SK-N-SH (cell line): ENCODE measurements around the gene ASIC2. TPM values are rescaled to one million over a fixed set of nuclear protein-coding genes. Genes with fewer than 3 reads are reported as not detected.

Experiments used
- CTCF ChIA-PET: fragments of 300-600, 350-600 bp; formaldehyde crosslinking; extraction: SDS; loops from one replicate; lab custom pipeline; 2021; lab: Yijun Ruan, JAX
- POLR2A ChIA-PET: fragments of 350-600 bp; sonication (Branson Sonifier 250); formaldehyde crosslinking; extraction: SDS; loops from one replicate; lab custom pipeline; 2020; ENCODE audit warnings: antibody characterized with exemption, inconsistent platforms; lab: Yijun Ruan, JAX
- DNase-seq: peaks from one replicate; pipeline ENCODE4 v3.0.0; 2012
- H2AFZ ChIP-seq: fragments of 200-600 bp; sonication (generic); 2 replicates; pipeline ENCODE4 v1.8.1; 2016; ENCODE audit warnings: antibody characterized with exemption, mild to moderate bottlenecking, low read depth
- H3F3A ChIP-seq: fragments of 200-600 bp; sonication (generic); replicated peaks from 2 replicates; pipeline ENCODE3; 2016; ENCODE audit warnings: antibody characterized with exemption, mild to moderate bottlenecking; ENCODE audit not compliant: insufficient read depth
- H3K27ac ChIP-seq, 2 experiments: fragments of 200-500 bp in 1 of 2; fragments of 200-600 bp in 1 of 2; sonication (Bioruptor generic) in 1 of 2; sonication (generic), shearing (Covaris generic) in 1 of 2; 2 replicates each; pipeline versions ENCODE4 v1.5.1 to v1.6.1; 2014 to 2016; ENCODE audit warnings: low read depth in 2 of 2, inconsistent platforms in 1 of 2, low read length in 1 of 2, mild to moderate bottlenecking in 1 of 2, mixed read lengths in 1 of 2
- H3K27me3 ChIP-seq: fragments of 200-600 bp; sonication (generic), shearing (Covaris generic); 2 replicates; pipeline ENCODE4 v1.6.1; 2016; ENCODE audit warnings: mixed run types; ENCODE audit not compliant: insufficient read depth
- H3K36me3 ChIP-seq, 2 experiments: fragments of 200-500 bp in 1 of 2; fragments of 200-600 bp in 1 of 2; sonication (Bioruptor generic) in 1 of 2; sonication (generic) in 1 of 2; replicated peaks in 1 of 2; 2 replicates each; pipeline versions ENCODE3 to v1.5.1; 2014 to 2016; ENCODE audit warnings: low read length in 1 of 2, mild to moderate bottlenecking in 1 of 2; ENCODE audit not compliant: insufficient read depth in 2 of 2, control insufficient read depth in 1 of 2
- H3K4me1 ChIP-seq, 2 experiments: fragments of 200-500 bp in 1 of 2; fragments of 200-600 bp in 1 of 2; sonication (Bioruptor generic) in 1 of 2; sonication (generic), shearing (Covaris generic) in 1 of 2; 2 replicates each; pipeline versions ENCODE4 v1.5.1 to v1.6.1; 2014 to 2016; ENCODE audit warnings: low read depth in 1 of 2, low read length in 1 of 2, mixed run types in 1 of 2; ENCODE audit not compliant: insufficient read depth in 2 of 2, control insufficient read depth in 1 of 2
- H3K4me2 ChIP-seq: fragments of 200-600 bp; sonication (generic), shearing (Covaris generic); 2 replicates; pipeline ENCODE4 v1.6.1; 2017; ENCODE audit warnings: mixed run types
- H3K4me3 ChIP-seq, 2 experiments: fragments of 200-500 bp in 1 of 2; fragments of 200-600 bp in 1 of 2; sonication (Bioruptor generic) in 1 of 2; sonication (generic), shearing (Covaris generic) in 1 of 2; 2 replicates each; pipeline versions ENCODE4 v1.5.1 to v1.8.1; 2014 to 2016; ENCODE audit warnings: low read depth in 2 of 2, inconsistent platforms in 1 of 2, low read length in 1 of 2, mild to moderate bottlenecking in 1 of 2, mixed read lengths in 1 of 2, moderate library complexity in 1 of 2
- H3K79me2 ChIP-seq: fragments of 200-600 bp; sonication (generic); 2 replicates; pipeline ENCODE4 v1.8.1; 2017; ENCODE audit warnings: mild to moderate bottlenecking; ENCODE audit not compliant: insufficient read depth
- H3K9ac ChIP-seq: fragments of 200-600 bp; sonication (generic); 2 replicates; pipeline ENCODE4 v1.6.1; 2017; ENCODE audit warnings: mixed run types
- H3K9me2 ChIP-seq: fragments of 200-600 bp; sonication (generic); 2 replicates; pipeline ENCODE4 v1.6.1; 2017; ENCODE audit warnings: mixed run types
- H3K9me3 ChIP-seq: fragments of 200-600 bp; sonication (generic); 2 replicates; pipeline ENCODE4 v1.6.1; 2017; ENCODE audit warnings: mixed run types, mild to moderate bottlenecking, moderate library complexity
- H4K20me1 ChIP-seq: fragments of 200-600 bp; sonication (generic); 2 replicates; pipeline ENCODE4 v1.6.1; 2017; ENCODE audit warnings: mild to moderate bottlenecking, mixed run types; ENCODE audit not compliant: insufficient read depth
- ELF1 ChIP-seq: IDR thresholded peaks from 2 replicates; pipeline ENCODE4 v1.4.0; 2012
- EZH2phosphoT487 ChIP-seq: fragments of 200-600 bp; sonication (generic); IDR thresholded peaks from 2 replicates; pipeline ENCODE4 v1.6.1; 2017; ENCODE audit warnings: low read depth, mixed run types, mild to moderate bottlenecking, antibody characterized with exemption, moderate library complexity, borderline replicate concordance
- FOXM1 ChIP-seq: IDR thresholded peaks from 2 replicates; pipeline ENCODE4 v1.4.0; 2012; ENCODE audit warnings: low read depth, mild to moderate bottlenecking
- MXI1 ChIP-seq: IDR thresholded peaks from 2 replicates; pipeline ENCODE4 v1.6.1; 2012; ENCODE audit warnings: mild to moderate bottlenecking, low read depth, low read length, improper control_type of control experiment
- POLR2AphosphoS5 ChIP-seq: IDR thresholded peaks from 2 replicates; pipeline ENCODE4 v1.6.1; 2012; ENCODE audit warnings: low read depth, low read length
- RCOR1 ChIP-seq: fragments of 150-350 bp; IDR thresholded peaks from 2 replicates; pipeline ENCODE4 v1.6.1; 2017; ENCODE audit warnings: antibody characterized with exemption, low read length
- RFX5 ChIP-seq: IDR thresholded peaks from 2 replicates; pipeline ENCODE4 v1.6.1; 2012; ENCODE audit warnings: mild to moderate bottlenecking, improper control_type of control experiment, low read length
- RXRA ChIP-seq: IDR thresholded peaks from 2 replicates; pipeline ENCODE4 v1.4.0; 2012; ENCODE audit warnings: low read depth, mild to moderate bottlenecking, borderline replicate concordance
- SMC3 ChIP-seq: IDR thresholded peaks from 2 replicates; pipeline ENCODE4 v1.6.1; 2012; ENCODE audit warnings: low read depth, low read length, improper control_type of control experiment
- TAF1 ChIP-seq: IDR thresholded peaks from 2 replicates; pipeline ENCODE4 v1.6.1; 2012; ENCODE audit warnings: low read depth, mild to moderate bottlenecking, low read length, moderate library complexity, borderline replicate concordance
- TEAD4 ChIP-seq: IDR thresholded peaks from 2 replicates; pipeline ENCODE4 v1.4.0; 2012; ENCODE audit warnings: mild to moderate bottlenecking, borderline replicate concordance; ENCODE audit not compliant: insufficient read depth
- USF1 ChIP-seq: IDR thresholded peaks from 2 replicates; pipeline ENCODE4 v1.4.0; 2012; ENCODE audit warnings: low read depth, borderline replicate concordance
- YY1 ChIP-seq: IDR thresholded peaks from 2 replicates; pipeline ENCODE4 v1.4.0; 2012; ENCODE audit warnings: low read depth, mild to moderate bottlenecking
- WGBS: methylation state at CpG from one replicate; pipeline ENCODE4 v1.1.6; 2017; ENCODE audit warnings: low lambda C conversion rate; 5-methylcytosine and 5-hydroxymethylcytosine counted together
- polyA plus RNA-seq, 3 experiments: library from polyadenylated mRNA; depleted of rRNA; stranded (reverse); fragments of >200 nt; gene quantifications; 2 replicates each; pipeline ENCODE4 v1.2.3, GENCODE V29; 2012
- TF ChIP-seq, protein P1 (sequence below): IDR thresholded peaks from 2 replicates; pipeline ENCODE4 v1.4.0; 2012; ENCODE audit warnings: low read depth, borderline replicate concordance

Gene ASIC2
- polyA plus RNA-seq, 1 of the 3 experiments (the other 2 are of a cell fraction): 0.08 TPM

DNA sequence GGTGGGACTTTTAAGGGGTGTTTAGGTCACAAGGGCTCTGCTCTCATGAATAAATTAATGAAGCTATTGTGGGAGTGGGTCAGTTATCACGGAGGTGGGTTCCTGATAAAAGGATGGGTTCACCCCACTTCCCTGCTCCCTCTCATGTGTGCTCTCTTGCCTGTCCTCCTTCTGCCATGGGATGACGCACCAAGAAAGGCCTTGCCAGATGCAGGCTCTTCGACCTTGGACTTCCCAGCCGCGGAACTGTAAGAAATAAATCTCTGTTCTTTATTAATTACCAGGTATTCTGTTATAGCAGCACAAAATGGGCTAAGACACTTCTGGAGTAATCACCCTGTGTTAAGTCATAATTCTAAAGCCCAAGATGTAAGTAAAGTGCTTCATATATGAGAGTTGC, 141.5 kb downstream of the ASIC2 start:
- no peaks in the 10 kb centered on the region for H3K36me3 ChIP-seq
- H3K9me3 ChIP-seq: no peaks in the 10 kb centered on the region
- DNase-seq: no peak
- H3K4me1 ChIP-seq: no peaks in the 10 kb centered on the region
- no peak overlapping the region for H3K27ac ChIP-seq
- WGBS: 63% methylated on average over 5 of the region's 5 CpGs
- CTCF ChIA-PET: no interaction called here
- no peaks in the 10 kb centered on the region for H3K9me2 ChIP-seq
- H3K79me2 ChIP-seq: no peaks in the 10 kb centered on the region
- H3K9ac ChIP-seq: no peak overlapping the region
- no peaks in the 10 kb centered on the region for H3F3A ChIP-seq
- no peaks in the 10 kb centered on the region for H4K20me1 ChIP-seq
- no peaks in the 10 kb centered on the region for H3K27me3 ChIP-seq
- TF ChIP-seq POLR2AphosphoS5 (no peak), TAF1 (no peak), YY1 (no peak), TEAD4 (no peak), ELF1 (no peak), RXRA (no peak), RCOR1 (no peak), MXI1 (no peak), FOXM1 (no peak), EZH2phosphoT487 (no peak), RFX5 (no peak), SMC3 (no peak)
- TF ChIP-seq, protein P1, sequence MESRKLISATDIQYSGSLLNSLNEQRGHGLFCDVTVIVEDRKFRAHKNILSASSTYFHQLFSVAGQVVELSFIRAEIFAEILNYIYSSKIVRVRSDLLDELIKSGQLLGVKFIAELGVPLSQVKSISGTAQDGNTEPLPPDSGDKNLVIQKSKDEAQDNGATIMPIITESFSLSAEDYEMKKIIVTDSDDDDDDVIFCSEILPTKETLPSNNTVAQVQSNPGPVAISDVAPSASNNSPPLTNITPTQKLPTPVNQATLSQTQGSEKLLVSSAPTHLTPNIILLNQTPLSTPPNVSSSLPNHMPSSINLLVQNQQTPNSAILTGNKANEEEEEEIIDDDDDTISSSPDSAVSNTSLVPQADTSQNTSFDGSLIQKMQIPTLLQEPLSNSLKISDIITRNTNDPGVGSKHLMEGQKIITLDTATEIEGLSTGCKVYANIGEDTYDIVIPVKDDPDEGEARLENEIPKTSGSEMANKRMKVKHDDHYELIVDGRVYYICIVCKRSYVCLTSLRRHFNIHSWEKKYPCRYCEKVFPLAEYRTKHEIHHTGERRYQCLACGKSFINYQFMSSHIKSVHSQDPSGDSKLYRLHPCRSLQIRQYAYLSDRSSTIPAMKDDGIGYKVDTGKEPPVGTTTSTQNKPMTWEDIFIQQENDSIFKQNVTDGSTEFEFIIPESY: no peak
- H3K4me3 ChIP-seq: no peak overlapping the region
- POLR2A ChIA-PET: no interaction called here
- H3K4me2 ChIP-seq: no peak overlapping the region
- H2AFZ ChIP-seq: no peak overlapping the region

DNA sequence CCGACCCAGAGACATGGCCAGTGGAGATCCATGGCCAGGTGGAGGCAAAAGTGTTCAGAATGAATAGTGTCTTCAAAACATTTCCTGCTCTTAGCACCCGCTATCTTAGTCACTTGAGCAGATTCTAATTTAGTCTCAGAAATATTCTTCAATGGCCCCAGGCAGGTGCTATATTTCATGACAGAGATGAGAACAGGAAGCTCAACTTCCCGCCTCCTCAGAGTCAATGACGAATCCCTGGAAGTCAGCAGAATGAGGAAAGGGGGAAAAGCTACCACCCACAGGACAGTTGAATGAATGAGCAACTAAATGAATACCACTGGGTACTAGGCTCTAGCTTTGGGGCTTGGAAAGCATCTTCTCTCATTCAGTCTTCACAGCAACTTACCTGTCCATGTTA, 147.2 kb downstream of the ASIC2 start:
- no peaks in the 10 kb centered on the region for H3K79me2 ChIP-seq
- no peak overlapping the region for H3K4me2 ChIP-seq
- no peak overlapping the region for H3K27ac ChIP-seq
- no peak for TF ChIP-seq USF1
- H3K9ac ChIP-seq: no peak overlapping the region
- WGBS: 49% methylated on average over 4 of the region's 4 CpGs
- H4K20me1 ChIP-seq: no peaks in the 10 kb centered on the region
- CTCF ChIA-PET: interaction anchor here (1.3 kb wide), 1 partner anchor 28 kb away, joined by 3 read pairs; no protein-coding TSS in a partner anchor
- H3F3A ChIP-seq: no peaks in the 10 kb centered on the region
- H3K9me3 ChIP-seq: no peaks in the 10 kb centered on the region
- POLR2A ChIA-PET: no interaction called here
- H3K4me1 ChIP-seq: no peaks in the 10 kb centered on the region
- no peaks in the 10 kb centered on the region for H3K9me2 ChIP-seq
- H2AFZ ChIP-seq: no peak overlapping the region
- H3K27me3 ChIP-seq: no peaks in the 10 kb centered on the region; the same call in 1 of the 2 replicates
- H3K4me3 ChIP-seq: no peak overlapping the region
- no peak for DNase-seq
- H3K36me3 ChIP-seq: no peaks in the 10 kb centered on the region
